Stimulated activated CD8-positive, alpha-beta memory T cell treated with anti-CD3 and anti-CD28 coated beads, Interleukin-12 subunit alpha, Interleukin-12 subunit beta, amount 100 ng/mL, for 24 hours (primary cell): ENCODE data around the gene FPR1.
A peak's percentile ranks its signal among the peaks of the same experiment; 100 is the strongest.

Experiments used
- DNase-seq: peaks from one replicate; pipeline ENCODE4 v3.0.0-alpha.2; 2020; ENCODE audit errors: extremely low read depth

The FPR1 gene

DNA sequence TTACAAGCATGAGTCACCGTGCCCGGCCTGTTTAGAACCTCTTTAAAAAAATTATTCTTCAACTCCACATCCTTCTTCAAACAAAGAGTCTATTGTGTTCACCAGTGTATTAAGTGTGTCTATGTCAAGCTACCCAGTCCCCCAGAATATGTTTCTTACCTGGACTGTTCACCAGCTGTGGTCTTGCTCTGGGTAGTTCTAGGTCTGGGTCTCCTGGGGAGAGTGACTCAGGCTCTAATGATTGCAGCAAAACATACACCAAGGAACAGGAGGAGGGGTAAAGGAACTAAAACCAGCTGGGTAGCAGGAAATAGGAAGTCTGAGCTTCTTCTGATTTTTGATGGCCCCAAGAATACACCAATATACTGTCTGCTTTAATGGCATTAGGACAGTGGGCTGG lies at the start of gene FPR1:
Gene FPR1, minus strand, starts transcription at position 224 of the 400 bp plus-strand sequence. CDS start 4,884 bp downstream, outside the sequence.
- DNase-seq = no peak

DNA sequence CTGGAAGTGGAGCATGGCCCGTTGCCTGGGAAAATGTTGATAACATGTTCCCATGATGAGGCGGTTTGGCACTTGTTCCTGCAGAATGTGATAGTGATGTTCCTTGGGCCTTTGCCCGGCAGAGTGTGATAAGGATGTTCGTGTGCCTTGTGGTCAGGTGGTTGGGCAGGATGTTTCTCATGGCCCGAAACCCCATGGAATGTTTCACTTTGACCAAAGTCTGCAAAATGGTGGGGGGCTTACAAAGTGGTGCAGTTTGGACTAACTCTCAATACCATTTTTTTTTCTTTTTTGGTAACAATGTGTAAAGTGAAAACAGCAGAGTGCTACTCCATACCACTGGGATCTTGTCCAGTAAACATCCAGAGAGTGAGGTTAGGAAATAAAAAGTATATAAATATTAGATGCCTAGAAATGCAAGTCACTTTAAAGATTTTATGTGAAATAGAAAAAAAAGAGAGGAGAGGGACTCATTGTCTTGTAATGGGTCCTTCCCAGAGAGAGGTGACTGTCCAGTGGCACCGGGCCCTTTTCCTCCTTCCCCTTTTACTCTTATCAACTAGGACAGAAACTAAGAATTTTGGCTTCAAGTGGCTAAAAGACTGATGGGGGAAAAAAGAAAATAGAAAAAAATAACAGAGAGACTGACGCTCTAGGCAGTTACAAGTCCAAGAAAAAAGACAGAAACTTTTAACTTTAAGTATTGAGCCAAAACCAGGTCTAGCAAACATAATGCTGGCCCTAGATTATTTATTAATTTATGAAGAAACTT lies 49.0 kb upstream of the FPR1 start:
- DNase-seq = no peak

- DNase-seq = no peak
Measured at GRCh38 chr19:51799774-51800472, 48.2 kb upstream of the FPR1 start.

DNA sequence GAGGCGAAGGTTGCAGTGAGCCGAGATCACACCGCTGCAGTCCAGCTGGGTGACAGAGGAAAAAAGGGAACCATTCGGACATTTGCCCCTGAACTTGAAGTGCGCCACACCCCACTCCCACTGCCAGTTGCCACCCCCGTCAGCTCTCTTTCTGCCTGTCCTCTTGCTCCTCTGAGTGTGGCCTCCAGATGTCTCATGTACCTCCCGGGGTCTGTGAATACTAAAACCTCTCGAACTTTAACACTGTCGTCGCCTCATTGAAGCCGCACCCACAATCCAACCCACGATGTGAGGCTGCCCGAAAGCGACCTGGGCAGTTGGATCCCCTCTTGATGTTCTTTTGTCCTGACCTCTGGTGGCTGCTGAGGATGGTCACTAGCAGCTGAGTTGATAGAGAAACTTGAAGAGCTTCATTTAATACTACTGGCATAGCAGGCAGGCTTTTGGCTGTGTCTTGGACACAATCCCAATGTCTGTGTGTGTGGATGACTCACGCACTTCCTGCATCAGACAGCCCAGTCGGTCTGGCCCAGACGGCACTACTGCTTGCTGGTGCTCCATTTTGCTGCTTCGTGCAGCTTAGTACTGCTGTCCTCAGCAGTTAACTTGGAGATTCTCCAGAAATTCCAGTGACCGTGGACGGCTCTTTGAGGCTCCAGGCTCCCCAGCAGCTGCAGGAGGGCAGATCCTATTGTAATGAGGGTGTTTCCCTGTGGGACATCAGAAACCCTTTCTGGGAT lies 47.5 kb upstream of the FPR1 start:
- no peak for DNase-seq

- no peak for DNase-seq
Measured at GRCh38 chr19:51798062-51798461, 46.4 kb upstream of the FPR1 start.

- no peak for DNase-seq
Measured at GRCh38 chr19:51797480-51797879, 45.8 kb upstream of the FPR1 start.

GRCh38 chr19:51796195-51796679 lies 44.6 kb upstream of the FPR1 start:
- DNase-seq = no peak

- DNase-seq = no peak
Measured at GRCh38 chr19:51794885-51795490, 43.3 kb upstream of the FPR1 start, which contains the start of gene FPR3. Gene FPR3 (plus strand): TSS chr19:51795157. CDS start chr19:51823749, 28,592 bp downstream.

GRCh38 chr19:51793994-51794393 lies 42.3 kb upstream of the FPR1 start:
- no peak for DNase-seq

GRCh38 chr19:51792932-51793331 lies 41.3 kb upstream of the FPR1 start:
- DNase-seq = no peak

GRCh38 chr19:51789061-51789795 lies 37.5 kb upstream of the FPR1 start:
- DNase-seq = no peak

DNA sequence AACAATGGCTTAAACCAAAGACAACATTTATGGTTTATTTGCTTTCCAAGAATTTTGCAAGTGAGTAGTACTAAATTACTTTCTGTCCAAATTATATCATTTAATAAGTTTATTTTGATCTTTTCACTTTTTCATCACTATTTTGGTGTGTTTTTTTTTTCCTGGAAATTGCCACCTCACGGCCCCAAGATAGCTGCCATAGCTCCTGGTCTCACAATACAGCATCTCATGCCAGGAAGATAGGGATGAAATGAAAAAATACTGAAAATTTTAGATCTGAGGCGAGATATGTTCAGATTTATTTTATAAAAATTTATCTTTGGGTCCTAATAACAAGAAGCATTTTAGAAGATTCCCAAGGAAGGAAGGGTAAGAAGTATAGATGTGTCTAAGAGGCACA lies 36.4 kb upstream of the FPR1 start:
- DNase-seq = no peak

DNA sequence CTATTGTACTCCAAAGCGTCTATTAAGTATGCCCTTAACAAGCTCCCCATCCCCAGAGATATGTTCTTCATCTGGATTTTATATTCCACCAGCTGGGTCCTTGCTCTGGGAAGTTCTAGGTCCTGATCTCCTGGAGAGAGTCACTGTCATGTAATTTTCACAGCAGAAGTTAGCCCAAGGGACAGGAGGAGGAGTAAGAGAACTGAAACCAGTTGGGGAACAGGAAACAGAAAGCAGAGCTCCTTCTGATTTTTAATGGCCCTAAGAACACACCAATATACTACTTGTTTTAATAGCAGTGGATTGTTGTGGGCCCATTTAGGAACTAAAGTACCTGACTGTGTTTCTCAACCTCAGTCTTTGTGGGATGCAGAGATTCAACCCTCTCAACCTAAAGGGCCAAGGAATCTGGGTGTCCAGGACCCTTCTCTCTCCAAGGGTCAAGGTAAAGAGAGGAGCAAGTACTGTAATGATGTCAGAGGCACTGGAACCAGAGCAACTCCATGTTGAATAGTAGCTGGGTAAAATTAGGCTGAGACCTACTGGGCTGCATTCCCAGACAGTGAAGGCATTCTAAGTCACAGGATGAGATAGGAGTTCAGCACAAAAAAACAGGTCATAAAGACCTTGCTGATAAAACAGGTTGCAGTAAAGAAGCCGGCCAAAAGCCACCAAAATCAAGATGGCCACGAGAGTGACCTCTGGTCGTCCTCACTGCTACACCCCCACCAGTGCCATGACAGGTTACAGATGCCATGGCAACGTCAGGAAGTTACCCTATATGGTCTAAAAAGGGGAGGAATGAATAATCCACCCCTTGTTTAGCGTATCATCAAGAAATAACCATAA lies 35.2 kb upstream of the FPR1 start:
- no peak for DNase-seq

GRCh38 chr19:51784922-51785690 lies 33.4 kb upstream of the FPR1 start:
- peak; percentile 12 for DNase-seq

DNA sequence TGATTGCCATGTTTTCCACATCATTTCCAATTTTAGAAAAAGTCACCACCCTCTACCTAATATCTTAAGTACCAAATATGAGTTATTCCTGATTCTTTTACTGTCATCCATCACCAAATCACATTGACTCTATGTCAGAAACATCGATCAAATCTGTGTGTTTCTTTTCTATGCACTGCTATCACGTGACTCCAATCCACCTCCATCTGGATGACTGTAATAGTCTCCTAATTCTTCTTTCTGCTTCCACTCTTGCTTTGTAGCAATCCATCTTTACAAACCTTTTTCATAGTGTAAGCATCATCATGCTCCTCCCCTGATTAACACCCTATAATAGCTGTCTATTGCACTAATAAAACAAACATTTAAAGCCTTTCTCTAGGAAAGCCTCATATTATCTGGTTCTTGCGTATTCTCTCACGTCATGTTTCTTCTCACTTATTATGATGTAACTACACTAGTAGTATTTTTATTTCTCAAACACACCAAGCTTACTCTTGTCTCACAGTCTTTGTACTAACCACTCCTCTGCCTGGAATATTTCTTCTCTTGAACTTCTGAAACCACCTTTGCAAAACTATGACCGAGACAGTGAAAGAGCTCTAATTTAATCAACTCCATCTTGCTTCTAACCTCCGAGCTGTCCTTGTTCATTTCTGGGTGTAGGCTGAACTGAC lies 32.6 kb upstream of the FPR1 start:
- no peak for DNase-seq

GRCh38 chr19:51783372-51783771 lies 31.7 kb upstream of the FPR1 start:
- no peak for DNase-seq

DNA sequence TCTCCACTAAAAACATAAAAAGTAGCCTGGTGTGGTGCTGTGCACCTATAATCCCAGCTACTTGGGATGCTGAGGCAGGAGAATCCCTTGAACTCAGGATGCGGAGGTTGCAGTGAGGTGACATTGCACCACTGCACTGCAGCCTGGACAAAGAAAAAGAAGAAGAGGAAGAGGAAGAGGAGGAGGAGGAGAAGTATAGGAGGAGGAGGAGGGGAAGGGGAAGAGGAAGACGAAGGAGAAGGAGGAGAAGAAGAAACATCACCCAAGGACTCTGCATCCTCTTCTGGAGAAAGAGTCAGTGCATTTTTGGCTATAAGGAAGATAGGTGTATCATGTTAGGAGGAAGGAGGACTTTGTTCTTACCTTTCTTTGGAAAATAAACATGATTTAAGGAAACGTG lies 30.3 kb upstream of the FPR1 start:
- no peak for DNase-seq

GRCh38 chr19:51780270-51780669 lies 28.6 kb upstream of the FPR1 start:
- DNase-seq = no peak

GRCh38 chr19:51779703-51780102 lies 28.0 kb upstream of the FPR1 start:
- no peak for DNase-seq
